RWPE1 (cell line): ENCODE results near the gene RGS6.

ENCODE experiments used
- CTCF ChIA-PET: fragments of 350-600 bp; sonication (Branson Sonifier 250); formaldehyde crosslinking; extraction: SDS; loops from one replicate; lab custom pipeline; 2021; lab: Yijun Ruan, JAX
- POLR2A ChIA-PET: fragments of 400-600 bp; formaldehyde crosslinking; extraction: SDS; loops from one replicate; lab custom pipeline; 2020; ENCODE audit warnings: antibody characterized with exemption; ENCODE audit not compliant: low non-redundant PET; lab: Yijun Ruan, JAX
- DNase-seq: peaks from one replicate; pipeline ENCODE4 v3.0.0; 2012; ENCODE audit warnings: low spot score
- H3K27ac ChIP-seq: fragments of 450-650 bp; 2 replicates; pipeline ENCODE4 v1.5.1; 2017
- CTCF ChIP-seq: fragments of 450-650 bp; conservative IDR thresholded peaks from 2 replicates; pipeline ENCODE4 v1.5.1; 2017; ENCODE audit warnings: low read depth, mild to moderate bottlenecking

Gene RGS6

GRCh38 chr14:72521968-72522741 is 589.9 kb downstream of the RGS6 start:
- no peak overlapping the region for H3K27ac ChIP-seq
- POLR2A ChIA-PET = no interaction called here
- TF ChIP-seq CTCF = no peak
- no peak for DNase-seq
- CTCF ChIA-PET = no interaction called here

DNA sequence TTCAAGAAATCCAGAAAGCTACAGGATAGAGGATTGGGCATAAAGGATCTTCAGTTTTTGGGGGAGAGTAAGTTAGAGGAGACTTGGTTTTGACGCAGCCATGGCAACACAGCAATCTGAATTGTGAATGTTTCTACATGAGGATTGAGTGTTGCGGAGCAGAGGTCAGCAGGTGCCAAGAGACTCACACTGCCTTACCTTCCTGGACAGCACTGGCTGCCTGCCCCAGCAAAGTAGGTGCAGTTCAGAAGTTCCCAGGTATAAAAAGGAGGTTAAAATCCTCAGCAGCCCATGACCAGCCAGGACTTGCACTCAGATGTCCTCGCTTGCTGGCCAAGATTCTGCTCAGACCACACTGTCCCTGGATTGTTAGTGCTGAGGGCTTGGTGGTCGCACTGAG is 590.6 kb downstream of the RGS6 start:
- ChIA-PET POLR2A (no interaction called here), CTCF (no interaction called here)
- DNase-seq = no peak
- no peak overlapping the region for H3K27ac ChIP-seq
- TF ChIP-seq CTCF = no peak

DNA sequence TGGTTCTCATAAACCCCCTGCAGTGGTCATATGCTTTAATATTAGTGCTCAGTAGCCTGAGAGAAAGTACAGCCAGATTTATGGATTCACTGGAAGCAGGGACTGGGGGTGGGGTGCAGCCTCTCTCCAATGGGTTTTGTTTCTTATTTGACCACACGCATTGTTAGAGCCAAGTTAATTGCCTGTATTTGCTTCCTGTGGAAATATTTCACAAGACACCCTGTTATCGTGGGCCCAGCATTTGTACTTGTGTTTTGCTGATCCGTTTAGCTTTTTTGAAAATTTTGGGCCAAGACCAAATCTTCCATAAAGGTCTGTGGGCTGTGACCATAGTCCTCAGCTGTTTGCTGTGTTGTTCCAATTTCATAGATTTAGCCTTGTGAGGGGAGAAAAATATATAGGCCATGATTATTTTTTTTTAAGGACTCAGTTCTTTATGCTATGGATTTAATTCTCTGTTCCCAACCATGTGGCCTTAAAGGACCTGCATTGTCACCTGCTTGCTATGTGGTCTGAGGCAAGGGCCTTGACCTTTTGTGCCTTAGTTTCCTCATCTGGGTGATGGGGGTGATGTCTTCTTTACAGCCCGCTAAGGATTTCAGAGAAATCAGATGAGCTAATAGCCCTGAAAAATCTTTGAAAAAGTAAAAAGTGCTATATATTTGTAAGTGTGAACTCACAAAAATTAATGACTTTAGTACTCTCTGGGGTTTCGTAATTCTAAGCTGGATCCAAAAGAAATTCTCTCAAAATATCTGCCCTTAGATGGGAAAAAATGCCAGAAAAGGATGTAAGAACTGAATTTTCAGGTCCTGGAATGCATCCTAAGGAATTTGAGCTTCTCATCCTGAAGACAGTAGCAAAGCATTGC is 591.4 kb downstream of the RGS6 start:
- no peak for TF ChIP-seq CTCF
- no peak for DNase-seq
- ChIA-PET POLR2A (no interaction called here), CTCF (interaction anchor here (1.1 kb wide), 1 partner anchor 10 kb away, joined by 4 read pairs; no protein-coding TSS in a partner anchor)
- H3K27ac ChIP-seq = no peak overlapping the region

GRCh38 chr14:72524295-72524629 is 592.0 kb downstream of the RGS6 start:
- ChIA-PET CTCF (interaction anchor here (1.1 kb wide), 1 partner anchor 10 kb away, joined by 4 read pairs; no protein-coding TSS in a partner anchor), POLR2A (no interaction called here)
- no peak overlapping the region for H3K27ac ChIP-seq
- no peak for TF ChIP-seq CTCF
- DNase-seq = no peak

GRCh38 chr14:72525087-72525915 is 593.1 kb downstream of the RGS6 start:
- H3K27ac ChIP-seq = no peak overlapping the region
- CTCF ChIA-PET = no interaction called here
- no peak for TF ChIP-seq CTCF

DNA sequence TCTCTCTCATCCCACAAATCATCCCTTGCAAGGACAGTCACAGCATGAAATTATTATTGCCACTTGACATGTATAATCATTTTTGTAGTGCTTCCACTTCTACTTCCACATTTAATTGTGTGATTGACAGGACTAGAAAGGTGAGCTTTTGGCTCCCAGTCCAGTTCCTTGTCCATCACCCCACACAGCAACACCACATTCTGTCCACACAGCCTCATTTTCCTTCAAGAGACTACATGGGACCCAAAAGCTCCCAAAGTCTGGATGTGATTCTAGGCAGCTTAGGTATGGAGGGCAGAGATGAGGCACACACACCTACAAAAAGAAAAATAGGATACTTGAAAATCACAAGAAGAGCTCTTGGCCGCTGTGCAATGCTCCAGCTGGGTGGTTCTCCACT is 595.4 kb downstream of the RGS6 start:
- no peak overlapping the region for H3K27ac ChIP-seq
- no peak for TF ChIP-seq CTCF
- DNase-seq = no peak
- CTCF ChIA-PET = interaction anchor here (0.6 to 1.4 kb wide), 2 partner anchors 14 to 145 kb away, joined by 4 to 6 read pairs; no protein-coding TSS in a partner anchor
- POLR2A ChIA-PET = no interaction called here

More at GRCh38 chr14:72525087-72525915, 593.1 kb downstream of the RGS6 start:
- POLR2A ChIA-PET = no interaction called here
- DNase-seq = no peak
